PFSK-1 (cell line): ENCODE results near the gene VNN1.

Source experiments
- POLR2AphosphoS5 ChIP-seq: IDR thresholded peaks from 2 replicates; pipeline ENCODE4 v1.6.1; 2012; ENCODE audit warnings: low read depth, mild to moderate bottlenecking, control low read depth, low read length, moderate library complexity
- SIN3A ChIP-seq: IDR thresholded peaks from 2 replicates; pipeline ENCODE4 v1.6.1; 2012; ENCODE audit warnings: mild to moderate bottlenecking, low read length, moderate library complexity, borderline replicate concordance; ENCODE audit not compliant: insufficient read depth
- TAF1 ChIP-seq: IDR thresholded peaks from 2 replicates; pipeline ENCODE4 v1.6.1; 2012; ENCODE audit warnings: low read length, control low read depth, borderline replicate concordance; ENCODE audit not compliant: insufficient read depth

- no peak for TF ChIP-seq POLR2AphosphoS5
- TF ChIP-seq SIN3A = no peak
- no peak for TF ChIP-seq TAF1
These were observed 17.2 kb upstream of the VNN1 start for GRCh38 chr6:132731086-132731485.
